GM19468 (cell line): Measurements from ENCODE around the gene FBLN1.
"Not testable (repeated sequence)": the region's sequence is repeated elsewhere in the genome, so short reads cannot be mapped to it uniquely, and the experiment has no call there.

Experiments
- ATAC-seq: cut with Tn5 transposase; IDR thresholded peaks from one replicate; pipeline ENCODE4 v1.9.1; 2021; ENCODE audit warnings: mild to moderate bottlenecking, moderate library complexity, moderate number of reproducible peaks; ENCODE audit not compliant: unreplicated experiment; ENCODE audit errors: extremely low read depth

Gene FBLN1

GRCh38 chr22:45597460-45598192, 94.9 kb downstream of the FBLN1 start:
- ATAC-seq: no peak

- no peak for ATAC-seq
These were observed 96.0 kb downstream of the FBLN1 start for GRCh38 chr22:45598596-45599217.

- no peak for ATAC-seq
These were observed 97.3 kb downstream of the FBLN1 start for GRCh38 chr22:45599836-45600577.

GRCh38 chr22:45600790-45601730, 98.4 kb downstream of the FBLN1 start:
- no peak for ATAC-seq

DNA sequence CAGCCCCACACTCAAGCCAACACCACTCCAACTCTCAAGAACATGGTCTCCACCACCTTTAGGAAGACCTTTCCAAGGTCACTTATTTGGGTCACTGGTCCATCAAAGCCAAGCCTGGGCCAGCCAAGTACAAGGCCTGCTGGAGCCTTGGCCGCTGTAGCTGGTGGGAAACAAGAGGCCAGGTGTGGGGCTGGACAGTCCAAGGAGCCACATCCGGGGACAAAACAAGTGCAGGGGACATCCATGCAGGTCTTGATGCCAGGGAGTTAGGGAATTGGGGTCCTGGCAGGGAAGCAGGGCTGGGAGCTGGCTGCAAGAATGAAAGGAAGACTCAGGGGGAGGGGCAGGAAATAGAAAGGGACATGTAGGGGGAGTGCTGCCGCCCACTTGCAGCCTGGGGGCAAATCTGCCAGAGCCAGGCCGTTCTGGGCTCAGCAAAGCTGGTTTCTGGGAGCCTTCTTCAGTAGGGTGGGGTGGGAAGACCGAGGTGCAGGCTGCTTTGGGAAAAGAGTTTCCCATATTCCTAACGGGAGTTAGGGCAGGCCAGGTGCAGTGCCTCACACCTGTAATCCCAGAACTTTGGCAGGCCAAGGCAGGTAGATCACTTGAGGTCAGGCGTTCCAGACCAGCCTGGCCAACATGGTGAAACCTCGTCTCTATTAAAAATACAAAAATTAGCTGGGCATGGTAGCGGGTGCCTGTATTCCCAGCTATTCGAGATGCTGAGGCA, 99.5 kb downstream of the FBLN1 start:
- ATAC-seq: no peak

GRCh38 chr22:45602824-45603595, 100.3 kb downstream of the FBLN1 start:
- no peak for ATAC-seq

GRCh38 chr22:45603619-45604018, 100.9 kb downstream of the FBLN1 start:
- ATAC-seq: no peak

- ATAC-seq: not testable (repeated sequence)
These were observed 105.4 kb downstream of the FBLN1 start for GRCh38 chr22:45608045-45608444.

GRCh38 chr22:45608763-45609180, 106.1 kb downstream of the FBLN1 start:
- no peak for ATAC-seq

- no peak for ATAC-seq
These were observed 109.8 kb downstream of the FBLN1 start for GRCh38 chr22:45612451-45612901.

GRCh38 chr22:45612940-45613339, 110.3 kb downstream of the FBLN1 start:
- ATAC-seq: no peak

- no peak for ATAC-seq
These were observed 112.7 kb downstream of the FBLN1 start for GRCh38 chr22:45615364-45615763.

DNA sequence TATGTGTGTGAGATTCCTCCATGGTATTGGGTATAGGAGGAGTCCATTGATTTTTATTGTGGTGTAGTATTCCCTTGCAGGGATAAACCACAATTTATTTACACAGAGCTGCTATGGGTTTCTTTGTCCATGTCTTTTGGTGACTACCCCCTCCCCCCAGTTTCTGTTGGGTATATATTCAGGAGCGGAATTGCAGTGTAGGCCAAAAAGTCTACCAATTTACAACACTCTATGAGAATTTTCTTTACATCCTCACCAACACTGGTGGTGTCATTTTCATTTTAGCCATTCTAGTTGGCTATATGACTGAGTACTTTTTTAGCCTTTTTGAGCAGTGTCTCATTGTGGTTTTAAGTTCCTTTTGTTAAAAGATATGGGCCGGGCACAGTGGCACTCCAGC, 113.7 kb downstream of the FBLN1 start:
- no peak for ATAC-seq

- ATAC-seq: no peak
These were observed 115.3 kb downstream of the FBLN1 start for GRCh38 chr22:45617948-45618347.

GRCh38 chr22:45620706-45621105, 118.0 kb downstream of the FBLN1 start:
- ATAC-seq: no peak

- no peak for ATAC-seq
These were observed 119.3 kb downstream of the FBLN1 start for GRCh38 chr22:45621836-45622600.

- not testable (repeated sequence) for ATAC-seq
These were observed 120.9 kb downstream of the FBLN1 start for GRCh38 chr22:45623464-45624145.
